Esophagus (tissue), 2 donors: Measurements from ENCODE around the gene ASH1L. TPM values are rescaled to one million over a fixed set of nuclear protein-coding genes. Genes with fewer than 3 reads are reported as not detected.
A peak's percentile ranks its signal among the peaks of the same experiment; 100 is the strongest.

Experiments
- H3K27ac ChIP-seq, 2 donors: one replicate each; pipeline ENCODE4 v1.5.1; 2013; ENCODE audit warnings: low read depth in 2 of 2, mild to moderate bottlenecking in 2 of 2, inconsistent platforms in 1 of 2, low read length in 1 of 2, moderate library complexity in 1 of 2
- H3K27me3 ChIP-seq, 2 donors: one replicate each; pipeline ENCODE4 v1.6.1; 2013; ENCODE audit warnings: low read length in 2 of 2, control low read depth in 1 of 2, mild to moderate bottlenecking in 1 of 2; ENCODE audit not compliant: insufficient read depth in 2 of 2, control insufficient read depth in 1 of 2
- H3K36me3 ChIP-seq, 2 donors: one replicate each; pipeline ENCODE4 v1.6.1; 2013; ENCODE audit warnings: low read length in 1 of 2; ENCODE audit not compliant: control insufficient read depth in 2 of 2, insufficient read depth in 2 of 2
- H3K4me1 ChIP-seq, 2 donors: one replicate each; pipeline ENCODE4 v1.6.1; 2013; ENCODE audit warnings: low read length in 1 of 2; ENCODE audit not compliant: control insufficient read depth in 2 of 2, insufficient read depth in 2 of 2
- H3K4me3 ChIP-seq, 2 donors: one replicate each; pipeline ENCODE4 v1.5.1; 2013; ENCODE audit warnings: low read length in 2 of 2, mild to moderate bottlenecking in 2 of 2, low read depth in 1 of 2, moderate library complexity in 1 of 2
- H3K9me3 ChIP-seq, 2 donors: one replicate each; pipeline ENCODE4 v1.6.1; 2013; ENCODE audit warnings: mild to moderate bottlenecking in 2 of 2, low read depth in 1 of 2, low read length in 1 of 2, moderate library complexity in 1 of 2; ENCODE audit not compliant: control insufficient read depth in 2 of 2, insufficient read depth in 1 of 2
- WGBS, 2 donors: extraction: QIAGEN DNeasy Blood & Tissue Kit; methylation state at CpG; one replicate each; pipeline ENCODE4 v1.1.7; 2013; 5-methylcytosine and 5-hydroxymethylcytosine counted together
- polyA plus RNA-seq, 2 donors: library from polyadenylated mRNA; stranded (reverse); fragments of 200-250 nt; gene quantifications; one replicate each; pipeline ENCODE4 v1.2.3, GENCODE V29; 2013
- donor health status: healthy with polysubstance abuse.
- donor health status: Bipolar disorder and iron deficiency.

Gene ASH1L
- polyA plus RNA-seq, 2 donors, result 5.9 to 7.2 TPM

DNA sequence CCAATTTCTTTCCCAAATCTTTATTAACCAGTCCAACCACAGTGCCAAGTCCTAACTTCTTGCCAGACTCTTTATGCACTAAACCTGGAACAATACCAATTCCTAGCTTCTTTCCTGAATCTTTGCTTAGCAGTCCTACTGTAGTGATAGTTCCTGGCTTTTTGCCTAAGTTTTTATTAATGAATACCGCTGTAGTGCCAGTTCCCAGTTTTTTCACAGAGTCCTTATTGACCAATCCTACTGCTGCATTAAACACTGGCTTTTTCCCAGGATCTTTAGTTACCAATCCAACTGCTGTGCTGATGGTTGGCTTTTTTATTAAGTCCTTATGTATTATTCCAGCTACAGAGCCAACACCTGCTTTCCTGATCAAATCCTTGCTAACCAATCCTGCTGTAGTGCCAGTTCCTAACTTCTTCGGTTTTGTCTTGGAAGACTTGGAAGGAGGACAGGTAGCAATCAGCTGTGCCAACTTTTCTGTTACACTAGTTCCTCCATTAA lies 80.8 kb downstream of the ASH1L start:
- peaks cover 3 to 10% of the 10 kb centered on the region in 2 donors for H3K36me3 ChIP-seq
- 42 to 43% methylated on average over 2 of the region's 2 CpGs for WGBS, 2 donors
- H3K4me3 ChIP-seq, result no peak overlapping the region
- H3K27ac ChIP-seq, result peak overlapping the region in 1 of 2 donors; percentile 1
- H3K9me3 ChIP-seq, result no peaks in the 10 kb centered on the region
- H3K27me3 ChIP-seq, result no peaks in the 10 kb centered on the region
- H3K4me1 ChIP-seq, result no peaks in the 10 kb centered on the region

GRCh38 chr1:155479205-155479604 lies 83.4 kb downstream of the ASH1L start:
- Histone ChIP-seq H3K27me3 (no peaks in the 10 kb centered on the region), H3K27ac (no peak overlapping the region), H3K36me3 (peaks cover 3 to 10% of the 10 kb centered on the region in 2 donors), H3K4me1 (no peaks in the 10 kb centered on the region), H3K4me3 (no peak overlapping the region), H3K9me3 (no peaks in the 10 kb centered on the region)
- WGBS, 2 donors, result 83 to 86% methylated on average over 2 of the region's 2 CpGs

DNA sequence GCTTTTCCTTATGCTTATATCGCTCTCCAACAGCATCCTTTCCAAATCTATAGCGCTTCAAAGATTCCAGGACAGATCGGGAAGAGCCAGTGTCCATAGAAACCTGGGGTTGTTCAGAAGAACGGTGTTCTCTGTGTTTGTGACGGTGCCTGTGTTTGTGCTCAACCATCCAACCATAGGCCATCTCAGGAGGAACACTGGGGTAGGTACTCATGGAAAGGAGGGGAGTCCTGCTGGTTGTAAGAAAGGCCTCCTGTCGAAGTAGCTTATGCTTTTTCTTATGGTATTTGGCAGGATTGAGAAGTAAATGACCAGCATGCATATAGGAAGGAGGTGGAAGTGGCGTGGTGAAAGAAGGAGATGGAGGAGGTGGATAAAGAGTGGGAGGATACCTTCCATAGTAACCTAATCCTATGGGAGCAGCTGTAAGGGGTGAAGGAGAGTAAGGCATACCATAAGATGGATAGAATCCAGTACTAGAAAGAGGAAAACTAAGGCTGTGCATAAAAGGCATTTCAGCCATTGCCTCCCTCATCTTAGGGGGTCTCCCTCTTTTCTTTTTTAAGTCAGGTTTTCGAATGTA lies 84.2 kb downstream of the ASH1L start:
- Histone ChIP-seq H3K27me3 (no peaks in the 10 kb centered on the region), H3K36me3 (peaks cover 3 to 10% of the 10 kb centered on the region in 2 donors), H3K9me3 (no peaks in the 10 kb centered on the region), H3K4me3 (no peak overlapping the region), H3K4me1 (no peaks in the 10 kb centered on the region), H3K27ac (no peak overlapping the region)
- WGBS, 2 donors, result 95% methylated on average over 8 of the region's 8 CpGs

DNA sequence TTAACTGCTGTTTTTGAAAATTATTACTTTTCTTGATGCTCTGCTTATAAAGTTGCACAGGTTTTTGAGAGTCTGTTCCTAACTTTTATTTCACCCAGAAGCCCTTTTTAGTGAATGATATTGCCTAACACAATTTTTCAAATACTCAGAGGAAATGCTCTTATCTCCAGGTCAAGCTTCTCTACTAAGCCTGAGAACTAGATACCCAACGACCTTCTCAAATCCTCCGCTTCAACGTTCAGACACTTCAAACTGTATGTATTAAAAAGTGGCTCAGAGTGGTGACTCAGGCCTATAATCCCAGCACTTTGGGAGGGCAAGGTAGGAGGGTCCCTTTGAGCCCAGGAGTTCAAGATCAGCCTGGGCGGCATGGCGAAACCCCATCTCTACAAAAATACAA lies 88.5 kb downstream of the ASH1L start:
- no peaks in the 10 kb centered on the region for H3K27me3 ChIP-seq
- WGBS, 2 donors, result 81 to 90% methylated on average over 5 of the region's 5 CpGs
- H3K4me3 ChIP-seq, result no peak overlapping the region
- H3K4me1 ChIP-seq, result no peaks in the 10 kb centered on the region
- H3K27ac ChIP-seq, result no peak overlapping the region
- peaks cover 4 to 5% of the 10 kb centered on the region in 2 donors for H3K36me3 ChIP-seq
- peaks cover 0 to 3% of the 10 kb centered on the region in 2 donors for H3K9me3 ChIP-seq

DNA sequence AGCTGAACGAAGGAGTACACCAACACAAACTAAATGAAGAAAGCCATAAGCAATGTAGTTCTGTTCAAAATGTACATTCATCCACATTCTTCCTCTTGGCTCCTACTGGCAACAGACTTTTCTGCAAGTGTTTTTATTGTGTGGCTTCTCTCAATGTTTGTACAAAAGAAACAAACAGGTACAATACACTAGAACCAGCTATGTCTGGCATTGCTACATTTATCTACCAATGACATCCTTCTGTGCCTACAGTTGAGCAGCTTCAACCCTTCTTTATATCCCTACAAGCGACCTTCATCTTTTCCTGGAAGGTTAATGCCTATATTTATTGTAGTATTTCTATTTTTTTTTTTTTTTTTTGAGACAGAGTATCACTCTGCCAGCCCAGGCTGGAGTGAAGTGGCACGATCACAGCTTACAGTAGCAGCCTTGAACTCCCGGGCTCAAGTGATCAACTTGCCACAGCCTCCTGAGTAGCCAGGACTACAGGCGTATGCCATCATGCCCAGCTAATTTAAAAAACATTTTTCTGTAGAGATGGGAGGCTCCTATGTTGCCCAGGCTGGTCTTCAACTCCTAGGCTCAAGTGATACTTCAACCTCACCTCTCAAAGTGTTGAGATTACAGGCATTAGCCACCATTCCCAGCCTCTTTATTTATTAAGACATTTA lies 89.3 kb downstream of the ASH1L start:
- H3K27me3 ChIP-seq, result no peaks in the 10 kb centered on the region
- 91 to 93% methylated on average over 5 of the region's 5 CpGs for WGBS, 2 donors
- peaks cover 4 to 5% of the 10 kb centered on the region in 2 donors for H3K36me3 ChIP-seq
- no peak overlapping the region for H3K4me3 ChIP-seq
- H3K4me1 ChIP-seq, result no peaks in the 10 kb centered on the region
- no peak overlapping the region for H3K27ac ChIP-seq
- peaks cover 0 to 3% of the 10 kb centered on the region in 2 donors for H3K9me3 ChIP-seq

GRCh38 chr1:155472491-155473083 lies 90.0 kb downstream of the ASH1L start:
- Histone ChIP-seq H3K27ac (no peak overlapping the region), H3K9me3 (peaks cover 0 to 3% of the 10 kb centered on the region in 2 donors), H3K27me3 (no peaks in the 10 kb centered on the region), H3K4me3 (no peak overlapping the region), H3K4me1 (no peaks in the 10 kb centered on the region), H3K36me3 (peaks cover 0 to 4% of the 10 kb centered on the region in 2 donors)
- WGBS, 2 donors, result 80 to 92% methylated on average over 2 of the region's 2 CpGs

GRCh38 chr1:155471891-155472290 lies 90.7 kb downstream of the ASH1L start:
- no peak overlapping the region for H3K4me3 ChIP-seq
- H3K9me3 ChIP-seq, result peaks cover 0 to 3% of the 10 kb centered on the region in 2 donors
- H3K4me1 ChIP-seq, result no peaks in the 10 kb centered on the region
- 97 to 98% methylated on average over 5 of the region's 5 CpGs for WGBS, 2 donors
- no peak overlapping the region for H3K27ac ChIP-seq
- H3K36me3 ChIP-seq, result peaks cover 0 to 4% of the 10 kb centered on the region in 2 donors
- H3K27me3 ChIP-seq, result no peaks in the 10 kb centered on the region

DNA sequence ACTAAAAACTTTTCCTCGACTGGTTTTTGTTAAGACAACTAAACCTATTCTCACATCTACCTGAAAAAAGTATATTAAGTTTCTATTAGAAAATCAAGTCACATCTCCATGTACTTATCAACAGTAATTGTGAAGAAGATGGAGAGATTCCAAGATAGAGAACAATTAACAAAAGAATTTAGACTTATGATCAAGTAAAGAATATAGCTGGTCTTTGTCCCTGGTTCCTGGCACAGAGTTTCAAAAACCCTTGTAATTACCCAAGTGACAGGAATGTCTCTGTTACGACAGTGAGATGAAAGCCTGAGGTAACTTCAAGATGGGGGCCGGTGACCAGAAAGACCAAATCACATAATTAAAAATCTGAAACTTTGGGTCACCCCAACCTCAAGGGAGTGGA lies 91.6 kb downstream of the ASH1L start:
- WGBS, 2 donors, result 94 to 97% methylated on average over 3 of the region's 3 CpGs

GRCh38 chr1:155466996-155467395 lies 95.6 kb downstream of the ASH1L start:
- no peak overlapping the region for H3K4me3 ChIP-seq
- no peaks in the 10 kb centered on the region for H3K27me3 ChIP-seq
- H3K27ac ChIP-seq, result no peak overlapping the region
- H3K4me1 ChIP-seq, result no peaks in the 10 kb centered on the region
- peaks cover 0 to 1% of the 10 kb centered on the region in 2 donors for H3K36me3 ChIP-seq
- peaks cover 0 to 1% of the 10 kb centered on the region in 2 donors for H3K9me3 ChIP-seq

More for the DNA sequence above, 91.6 kb downstream of the ASH1L start:
- Histone ChIP-seq H3K9me3 (peaks cover 0 to 3% of the 10 kb centered on the region in 2 donors), H3K4me3 (no peak overlapping the region), H3K27me3 (no peaks in the 10 kb centered on the region), H3K4me1 (no peaks in the 10 kb centered on the region), H3K36me3 (peaks cover 0 to 4% of the 10 kb centered on the region in 2 donors), H3K27ac (no peak overlapping the region)
